Progenitor cell of endocrine pancreas (in vitro differentiated cells): ENCODE measurements around the gene AMIGO2. TPM values are rescaled to one million over a fixed set of nuclear protein-coding genes. Genes with fewer than 3 reads are reported as not detected.

Experiments
- DNase-seq: peaks from one replicate; pipeline ENCODE4 v3.0.0; 2021; ENCODE audit warnings: low spot score; ENCODE audit not compliant: unreplicated experiment
- H3K27ac Mint-ChIP-seq: 2 replicates; pipeline ENCODE4 v1.8.0; 2021; ENCODE audit warnings: mild to moderate bottlenecking, moderate library complexity, mixed read lengths
- H3K27me3 Mint-ChIP-seq: 2 replicates; pipeline ENCODE4 v1.8.0; 2021; ENCODE audit warnings: mixed read lengths
- H3K36me3 Mint-ChIP-seq: 2 replicates; pipeline ENCODE4 v1.8.0; 2022; ENCODE audit warnings: mixed read lengths; ENCODE audit not compliant: insufficient read depth
- H3K4me1 Mint-ChIP-seq: 2 replicates; pipeline ENCODE4 v1.8.0; 2021; ENCODE audit warnings: low read depth, mixed read lengths
- H3K4me3 Mint-ChIP-seq: 2 replicates; pipeline ENCODE4 v1.8.0; 2021; ENCODE audit warnings: low read depth, mild to moderate bottlenecking, moderate library complexity, mixed read lengths
- H3K9me3 Mint-ChIP-seq: 2 replicates; pipeline ENCODE4 v1.8.0; 2021; ENCODE audit warnings: low read depth, mixed read lengths
- long read RNA-seq: library from polyadenylated mRNA; unstranded; transcript quantifications from one replicate; pipeline ENCODE4 v2.0.0, GENCODE V29; 2020
- total RNA-seq: library from RNA; stranded (reverse); gene quantifications from 2 replicates; pipeline ENCODE4 v1.2.1, GENCODE V29; 2021
- TF ChIP-seq, protein P1 (sequence below): fragments of 200-600 bp; sonication (generic); IDR thresholded peaks from one replicate; pipeline ENCODE4 v1.5.0; 2021; ENCODE audit warnings: antibody characterized with exemption, mild to moderate bottlenecking; ENCODE audit not compliant: unreplicated experiment

AMIGO2 gene, protein sequence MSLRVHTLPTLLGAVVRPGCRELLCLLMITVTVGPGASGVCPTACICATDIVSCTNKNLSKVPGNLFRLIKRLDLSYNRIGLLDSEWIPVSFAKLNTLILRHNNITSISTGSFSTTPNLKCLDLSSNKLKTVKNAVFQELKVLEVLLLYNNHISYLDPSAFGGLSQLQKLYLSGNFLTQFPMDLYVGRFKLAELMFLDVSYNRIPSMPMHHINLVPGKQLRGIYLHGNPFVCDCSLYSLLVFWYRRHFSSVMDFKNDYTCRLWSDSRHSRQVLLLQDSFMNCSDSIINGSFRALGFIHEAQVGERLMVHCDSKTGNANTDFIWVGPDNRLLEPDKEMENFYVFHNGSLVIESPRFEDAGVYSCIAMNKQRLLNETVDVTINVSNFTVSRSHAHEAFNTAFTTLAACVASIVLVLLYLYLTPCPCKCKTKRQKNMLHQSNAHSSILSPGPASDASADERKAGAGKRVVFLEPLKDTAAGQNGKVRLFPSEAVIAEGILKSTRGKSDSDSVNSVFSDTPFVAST
- total RNA-seq = 9.3 and 10.7 TPM in 2 replicates
- long read RNA-seq, transcript AMIGO2-203 (3 exons, 2,856 nt) = minor isoform, 5 of 16 reads
- long read RNA-seq, transcript AMIGO2-201 (2 exons, 3,763 nt) = major isoform, 8 of 16 reads
- long read RNA-seq, partial matches to known transcripts = 0 of 16 reads
- long read RNA-seq, other reads (novel, unspliced or antisense) = 3 of 16 reads

- Mint-ChIP-seq H3K27me3 (peaks cover 65% of the 10 kb centered on the region), H3K4me3 (peak within 1 kb of the TSS; percentile 83), H3K4me1 (peaks cover 14% of the 10 kb centered on the region), H3K36me3 (no peaks in the 10 kb centered on the region), H3K27ac (no peak within 1 kb of the TSS), H3K9me3 (no peaks in the 10 kb centered on the region)
- TF ChIP-seq, protein P1, sequence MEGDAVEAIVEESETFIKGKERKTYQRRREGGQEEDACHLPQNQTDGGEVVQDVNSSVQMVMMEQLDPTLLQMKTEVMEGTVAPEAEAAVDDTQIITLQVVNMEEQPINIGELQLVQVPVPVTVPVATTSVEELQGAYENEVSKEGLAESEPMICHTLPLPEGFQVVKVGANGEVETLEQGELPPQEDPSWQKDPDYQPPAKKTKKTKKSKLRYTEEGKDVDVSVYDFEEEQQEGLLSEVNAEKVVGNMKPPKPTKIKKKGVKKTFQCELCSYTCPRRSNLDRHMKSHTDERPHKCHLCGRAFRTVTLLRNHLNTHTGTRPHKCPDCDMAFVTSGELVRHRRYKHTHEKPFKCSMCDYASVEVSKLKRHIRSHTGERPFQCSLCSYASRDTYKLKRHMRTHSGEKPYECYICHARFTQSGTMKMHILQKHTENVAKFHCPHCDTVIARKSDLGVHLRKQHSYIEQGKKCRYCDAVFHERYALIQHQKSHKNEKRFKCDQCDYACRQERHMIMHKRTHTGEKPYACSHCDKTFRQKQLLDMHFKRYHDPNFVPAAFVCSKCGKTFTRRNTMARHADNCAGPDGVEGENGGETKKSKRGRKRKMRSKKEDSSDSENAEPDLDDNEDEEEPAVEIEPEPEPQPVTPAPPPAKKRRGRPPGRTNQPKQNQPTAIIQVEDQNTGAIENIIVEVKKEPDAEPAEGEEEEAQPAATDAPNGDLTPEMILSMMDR = no peak
- peak; percentile 33 for DNase-seq
Observed at GRCh38 chr12:47079468-47079980, at the start of gene AMIGO2, which contains the start of gene PCED1B. Gene AMIGO2, minus strand, starts transcription at chr12:47079959. Its CDS starts 957 bp downstream, at chr12:47079002. Gene PCED1B, plus strand, starts transcription at chr12:47079621. Its CDS starts 155,443 bp downstream, at chr12:47235064.

- H3K27me3 Mint-ChIP-seq = no peaks in the 10 kb centered on the region
- H3K4me3 Mint-ChIP-seq = no peak overlapping the region
- peaks cover 16% of the 10 kb centered on the region for H3K4me1 Mint-ChIP-seq
- no peak for DNase-seq
- no peak overlapping the region for H3K27ac Mint-ChIP-seq
- H3K36me3 Mint-ChIP-seq = no peaks in the 10 kb centered on the region
- no peaks in the 10 kb centered on the region for H3K9me3 Mint-ChIP-seq
- TF ChIP-seq, protein P1 = no peak
Observed at GRCh38 chr12:47126246-47126645, 46.5 kb upstream of the AMIGO2 start.

DNA sequence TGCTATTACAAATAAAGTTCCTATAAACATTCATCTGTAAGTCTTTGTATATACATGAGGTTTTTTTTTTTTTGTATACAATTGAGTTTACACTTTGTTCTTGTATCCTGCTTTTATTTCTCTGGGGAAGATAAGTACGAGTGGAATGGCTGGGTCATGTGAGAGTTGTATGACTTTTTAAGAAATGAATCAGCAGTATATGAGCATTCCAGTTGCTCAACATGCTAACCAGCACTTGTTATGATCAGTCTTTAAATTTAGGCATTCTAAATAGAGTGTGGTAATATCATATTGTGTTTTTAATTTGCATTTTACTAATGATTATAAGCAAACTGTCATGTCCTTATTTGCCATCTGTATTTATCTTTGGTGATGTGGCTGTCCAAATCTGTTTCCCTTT lies 44.7 kb upstream of the AMIGO2 start:
- H3K4me1 Mint-ChIP-seq = peaks cover 15% of the 10 kb centered on the region
- H3K27me3 Mint-ChIP-seq = no peaks in the 10 kb centered on the region
- no peak overlapping the region for H3K4me3 Mint-ChIP-seq
- DNase-seq = no peak
- no peak overlapping the region for H3K27ac Mint-ChIP-seq
- no peaks in the 10 kb centered on the region for H3K9me3 Mint-ChIP-seq
- H3K36me3 Mint-ChIP-seq = no peaks in the 10 kb centered on the region
- TF ChIP-seq, protein P1 = no peak

- Mint-ChIP-seq H3K27ac (no peak overlapping the region), H3K36me3 (no peaks in the 10 kb centered on the region), H3K9me3 (peaks cover 2% of the 10 kb centered on the region), H3K4me1 (peaks cover 13% of the 10 kb centered on the region), H3K27me3 (no peaks in the 10 kb centered on the region), H3K4me3 (no peak overlapping the region)
- no peak for DNase-seq
- TF ChIP-seq, protein P1 = no peak
Observed at GRCh38 chr12:47123730-47124129, 44.0 kb upstream of the AMIGO2 start.

DNA sequence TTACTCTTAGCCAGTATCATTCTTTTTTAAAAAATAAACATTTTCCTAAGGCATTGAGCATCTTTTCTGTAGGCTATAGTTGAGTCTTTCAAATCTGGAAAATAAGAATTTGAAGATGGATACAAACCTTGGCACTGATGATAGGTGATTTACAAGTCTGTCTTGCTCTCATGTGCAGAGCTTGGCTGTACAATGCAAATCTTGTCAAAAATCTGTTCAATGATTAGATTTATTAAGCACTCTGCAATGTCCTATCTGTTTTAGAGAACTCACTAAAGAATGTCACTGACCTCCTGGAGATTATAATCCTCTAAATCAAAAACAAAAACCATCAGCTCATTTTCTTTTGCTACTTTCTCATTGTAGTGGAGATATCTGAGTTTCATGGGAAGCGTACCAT lies 42.8 kb upstream of the AMIGO2 start:
- H3K27ac Mint-ChIP-seq = no peak overlapping the region
- H3K4me1 Mint-ChIP-seq = peaks cover 8% of the 10 kb centered on the region
- TF ChIP-seq, protein P1 = no peak

More for the DNA sequence above, 42.8 kb upstream of the AMIGO2 start:
- peaks cover 3% of the 10 kb centered on the region for H3K9me3 Mint-ChIP-seq
- DNase-seq = no peak
- no peak overlapping the region for H3K4me3 Mint-ChIP-seq
- no peaks in the 10 kb centered on the region for H3K36me3 Mint-ChIP-seq
- H3K27me3 Mint-ChIP-seq = no peaks in the 10 kb centered on the region
